ENCODE data around the gene PSMD4.
A peak's percentile ranks its signal among the peaks of the same experiment; 100 is the strongest.

PSMD4 gene

GRCh38 chr1:151254217-151255213, at the start of gene PSMD4 (continued):
- TF ChIP-seq YY1 (tag by site-specific recombination; IDR thresholded peaks at IDR 0.05) (peak; percentile 43; the same call in 1 of the 2 replicates), KLF16 (tag by site-specific recombination; IDR thresholded peaks at IDR 0.05) (0 out of 2 replicates have a peak, but pooled peaks have one; percentile 55), ZNF629 (tag by site-specific recombination; IDR thresholded peaks at IDR 0.05) (0 out of 2 replicates have a peak, but pooled peaks have one; percentile 28), GLIS1 (tag by site-specific recombination; IDR thresholded peaks at IDR 0.05) (peak; percentile 65), ZNF677 (tag by site-specific recombination; IDR thresholded peaks at IDR 0.05) (no peak), ZNF10 (tag by site-specific recombination; IDR thresholded peaks at IDR 0.05) (peak; percentile 21; the same call in 1 of the 2 replicates), EGR2 (tag by site-specific recombination; IDR thresholded peaks at IDR 0.05; ENCODE audit: low read depth) (peak; percentile 91), KLF8 (tag by site-specific recombination; IDR thresholded peaks at IDR 0.05) (peak; percentile 55; the same call in 1 of the 2 replicates), CTCF (tag by site-specific recombination; IDR thresholded peaks at IDR 0.05) (0 out of 2 replicates have a peak, but pooled peaks have one; percentile 23), ZNF76 (tag by site-specific recombination; IDR thresholded peaks at IDR 0.05; ENCODE audit: borderline replicate concordance, low read depth) (peak; percentile 85), ZNF157 (tag by site-specific recombination; IDR thresholded peaks at IDR 0.05) (no peak), ZNF513 (tag by site-specific recombination; IDR thresholded peaks at IDR 0.05) (no peak), ZNF660 (tag by site-specific recombination; IDR thresholded peaks at IDR 0.05) (peak; percentile 62; the same call in 1 of the 2 replicates), ZNF843 (tag by site-specific recombination; IDR thresholded peaks at IDR 0.05) (0 out of 2 replicates have a peak, but pooled peaks have one; percentile 20), ZBTB7A (tag by site-specific recombination; IDR thresholded peaks at IDR 0.05; ENCODE audit: low read depth) (no peak), REST (tag by site-specific recombination; IDR thresholded peaks at IDR 0.05) (peak; percentile 83), WT1 (tag by site-specific recombination; IDR thresholded peaks at IDR 0.05) (peak; percentile 32; the same call in 1 of the 2 replicates), ZNF548 (tag by site-specific recombination; IDR thresholded peaks at IDR 0.05) (no peak), GLIS2 (tag by site-specific recombination; IDR thresholded peaks at IDR 0.05) (peak; percentile 80), ZNF133 (tag by site-specific recombination; IDR thresholded peaks at IDR 0.05) (no peak), IKZF3 (tag by site-specific recombination; IDR thresholded peaks at IDR 0.05) (no peak), ZBTB17 (tag by site-specific recombination; IDR thresholded peaks at IDR 0.05) (peak; percentile 54), ZNF324 (tag by site-specific recombination; IDR thresholded peaks at IDR 0.05) (no peak), KLF17 (tag by site-specific recombination; IDR thresholded peaks at IDR 0.05) (peak; percentile 19; the same call in 1 of the 2 replicates), ZSCAN16 (tag by site-specific recombination; IDR thresholded peaks at IDR 0.05) (no peak), ZNF837 (tag by site-specific recombination; IDR thresholded peaks at IDR 0.05) (no peak), HOXD13 (CRISPR knock-in tag; IDR thresholded peaks at IDR 0.05; ENCODE audit: borderline replicate concordance) (no peak), ZSCAN5A (tag by site-specific recombination; IDR thresholded peaks at IDR 0.05) (0 out of 2 replicates have a peak, but pooled peaks have one; percentile 19)

Measured in HEK293 (cell line).